HG02588 (cell line): ENCODE data around the gene COQ4.

ENCODE experiments used
- ATAC-seq: cut with Tn5 transposase; IDR thresholded peaks from one replicate; pipeline ENCODE4 v1.9.1; 2021; ENCODE audit warnings: mild to moderate bottlenecking, moderate library complexity; ENCODE audit not compliant: unreplicated experiment

COQ4 gene

GRCh38 chr9:128372188-128372641, 49.6 kb downstream of the COQ4 start:
- ATAC-seq = no peak

- ATAC-seq = no peak
Observed at GRCh38 chr9:128372784-128373183, 50.1 kb downstream of the COQ4 start.

- no peak for ATAC-seq
Observed at GRCh38 chr9:128374221-128374675, 51.6 kb downstream of the COQ4 start.

GRCh38 chr9:128375865-128376264, 53.2 kb downstream of the COQ4 start:
- no peak for ATAC-seq

GRCh38 chr9:128382261-128382660, 59.6 kb downstream of the COQ4 start:
- ATAC-seq = no peak

GRCh38 chr9:128383007-128383753, 60.5 kb downstream of the COQ4 start:
- no peak for ATAC-seq
